MM.1S (cell line): ENCODE results near the gene MYL2.

Source experiments
- EZH2 ChIP-seq: fragments of 300-600 bp; sonication (generic); optimal IDR thresholded peaks from 2 replicates; pipeline ENCODE3; 2017; ENCODE audit warnings: low read depth, mild to moderate bottlenecking, antibody characterized with exemption, low read length, mixed read lengths
- EZH2phosphoT487 ChIP-seq: fragments of 300-600 bp; sonication (generic); IDR thresholded peaks from 2 replicates; pipeline ENCODE4 v1.6.1; 2018; ENCODE audit warnings: antibody characterized with exemption, low read length
- TF ChIP-seq, protein P1 (sequence below): fragments of 300-600 bp; sonication (generic); IDR thresholded peaks from 2 replicates; pipeline ENCODE4 v1.5.1; 2016; ENCODE audit warnings: antibody characterized with exemption, low read length, mixed read lengths

DNA sequence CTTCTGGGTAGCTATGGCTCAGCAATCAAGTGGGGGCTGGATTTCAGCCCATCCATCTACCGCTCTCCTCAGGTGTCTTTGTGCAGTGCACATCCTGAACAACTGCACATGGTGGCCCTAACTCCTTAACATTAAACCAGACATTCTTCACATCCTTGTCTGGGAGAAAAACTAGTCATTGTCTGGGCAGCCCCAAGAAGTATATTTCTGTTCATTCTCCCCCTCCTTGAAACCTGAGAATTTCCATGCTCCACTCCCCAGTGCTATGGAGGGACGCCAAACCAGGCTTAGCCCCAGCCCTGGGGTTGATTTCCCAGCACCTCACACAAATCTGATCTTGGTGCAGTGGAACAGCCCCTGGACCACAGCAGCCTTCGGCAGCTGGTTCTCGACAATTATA is 13.4 kb downstream of the MYL2 start:
- no peak for TF ChIP-seq EZH2
- TF ChIP-seq, protein P1, sequence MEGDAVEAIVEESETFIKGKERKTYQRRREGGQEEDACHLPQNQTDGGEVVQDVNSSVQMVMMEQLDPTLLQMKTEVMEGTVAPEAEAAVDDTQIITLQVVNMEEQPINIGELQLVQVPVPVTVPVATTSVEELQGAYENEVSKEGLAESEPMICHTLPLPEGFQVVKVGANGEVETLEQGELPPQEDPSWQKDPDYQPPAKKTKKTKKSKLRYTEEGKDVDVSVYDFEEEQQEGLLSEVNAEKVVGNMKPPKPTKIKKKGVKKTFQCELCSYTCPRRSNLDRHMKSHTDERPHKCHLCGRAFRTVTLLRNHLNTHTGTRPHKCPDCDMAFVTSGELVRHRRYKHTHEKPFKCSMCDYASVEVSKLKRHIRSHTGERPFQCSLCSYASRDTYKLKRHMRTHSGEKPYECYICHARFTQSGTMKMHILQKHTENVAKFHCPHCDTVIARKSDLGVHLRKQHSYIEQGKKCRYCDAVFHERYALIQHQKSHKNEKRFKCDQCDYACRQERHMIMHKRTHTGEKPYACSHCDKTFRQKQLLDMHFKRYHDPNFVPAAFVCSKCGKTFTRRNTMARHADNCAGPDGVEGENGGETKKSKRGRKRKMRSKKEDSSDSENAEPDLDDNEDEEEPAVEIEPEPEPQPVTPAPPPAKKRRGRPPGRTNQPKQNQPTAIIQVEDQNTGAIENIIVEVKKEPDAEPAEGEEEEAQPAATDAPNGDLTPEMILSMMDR = no peak
- TF ChIP-seq EZH2phosphoT487 = no peak
